ENCODE results near the gene SLIT2. TPM values are rescaled to one million over a fixed set of nuclear protein-coding genes. Genes with fewer than 3 reads are reported as not detected.

The SLIT2 gene
- total RNA-seq, 2 experiments from 2014 or later, result not detected

GRCh38 chr4:20269320-20269719 lies 17.6 kb downstream of the SLIT2 start:
- H3K4me3 Mint-ChIP-seq, result no peak overlapping the region
- no peaks in the 10 kb centered on the region for H3K27me3 Mint-ChIP-seq (ENCODE audit: low read depth)
- no peak overlapping the region for H3K27ac Mint-ChIP-seq
- CTCF ChIA-PET, result no interaction called here
- intact Hi-C loops (cut with micrococcal nuclease), result no loop called here
- H3K4me1 Mint-ChIP-seq (ENCODE audit: low read depth), result no peaks in the 10 kb centered on the region
- H3K36me3 Mint-ChIP-seq (ENCODE audit: low read depth), result no peaks in the 10 kb centered on the region
- peaks cover 3% of the 10 kb centered on the region for H3K9me3 Mint-ChIP-seq
- DNase-seq, result no peak

GRCh38 chr4:20271950-20272349 lies 20.2 kb downstream of the SLIT2 start:
- CTCF ChIA-PET, result no interaction called here
- Mint-ChIP-seq H3K4me1 (ENCODE audit: low read depth) (no peaks in the 10 kb centered on the region), H3K4me3 (no peak overlapping the region), H3K27me3 (ENCODE audit: low read depth) (no peaks in the 10 kb centered on the region), H3K36me3 (ENCODE audit: low read depth) (no peaks in the 10 kb centered on the region), H3K9me3 (peaks cover 3% of the 10 kb centered on the region), H3K27ac (no peak overlapping the region)
- intact Hi-C loops (cut with micrococcal nuclease), result no loop called here
- no peak for DNase-seq

DNA sequence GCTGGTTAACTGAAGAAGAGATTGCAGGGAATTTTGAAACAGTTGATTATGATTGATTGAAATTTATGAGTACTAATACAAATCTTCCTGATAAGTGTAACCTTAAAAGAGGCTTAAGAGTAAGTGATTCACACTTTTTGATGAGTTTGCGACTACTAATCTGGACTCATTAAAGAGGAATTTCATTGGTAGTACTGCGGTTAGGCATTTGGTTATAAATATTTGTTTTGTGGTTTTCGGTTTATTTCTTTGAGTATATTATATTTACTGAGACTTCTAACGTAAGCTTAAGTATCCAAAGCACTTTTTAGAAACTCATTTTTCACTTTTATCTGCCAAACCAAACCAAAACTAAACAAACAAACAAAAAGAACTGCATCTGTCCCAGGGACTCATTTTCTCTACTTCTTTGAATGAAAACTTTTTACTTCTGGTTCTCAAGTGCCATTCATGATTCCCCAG lies 20.7 kb downstream of the SLIT2 start:
- no peak overlapping the region for H3K4me3 Mint-ChIP-seq
- H3K4me1 Mint-ChIP-seq (ENCODE audit: low read depth), result no peaks in the 10 kb centered on the region
- no peaks in the 10 kb centered on the region for H3K36me3 Mint-ChIP-seq (ENCODE audit: low read depth)
- CTCF ChIA-PET, result no interaction called here
- no peak overlapping the region for H3K27ac Mint-ChIP-seq
- H3K27me3 Mint-ChIP-seq (ENCODE audit: low read depth), result no peaks in the 10 kb centered on the region
- intact Hi-C loops (cut with micrococcal nuclease), result no loop called here
- no peak for DNase-seq
- peaks cover 3% of the 10 kb centered on the region for H3K9me3 Mint-ChIP-seq

DNA sequence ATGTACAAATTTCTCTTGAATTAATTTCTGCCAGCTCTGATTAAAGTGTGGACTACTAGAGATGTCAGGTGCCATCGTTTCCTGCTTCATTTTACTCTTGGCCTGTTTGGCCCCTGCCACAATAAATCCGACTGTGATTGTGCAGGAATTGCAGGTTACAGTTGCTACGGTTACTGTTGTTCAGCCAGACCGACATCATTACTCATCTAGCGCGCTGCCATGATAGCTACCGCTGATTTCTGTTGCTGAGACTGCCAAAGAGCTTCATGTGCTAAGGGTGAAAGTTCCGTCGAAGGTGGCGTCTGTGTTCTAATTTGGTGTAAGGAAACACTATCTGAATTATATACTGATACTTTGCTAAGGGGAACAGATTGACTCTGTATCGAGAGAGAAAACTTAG lies 22.1 kb downstream of the SLIT2 start:
- Mint-ChIP-seq H3K9me3 (peaks cover 5% of the 10 kb centered on the region), H3K36me3 (ENCODE audit: low read depth) (no peaks in the 10 kb centered on the region), H3K4me3 (no peak overlapping the region), H3K27ac (no peak overlapping the region), H3K4me1 (ENCODE audit: low read depth) (no peaks in the 10 kb centered on the region), H3K27me3 (ENCODE audit: low read depth) (no peaks in the 10 kb centered on the region)
- CTCF ChIA-PET, result no interaction called here
- no peak for DNase-seq
- intact Hi-C loops (cut with micrococcal nuclease), result no loop called here

DNA sequence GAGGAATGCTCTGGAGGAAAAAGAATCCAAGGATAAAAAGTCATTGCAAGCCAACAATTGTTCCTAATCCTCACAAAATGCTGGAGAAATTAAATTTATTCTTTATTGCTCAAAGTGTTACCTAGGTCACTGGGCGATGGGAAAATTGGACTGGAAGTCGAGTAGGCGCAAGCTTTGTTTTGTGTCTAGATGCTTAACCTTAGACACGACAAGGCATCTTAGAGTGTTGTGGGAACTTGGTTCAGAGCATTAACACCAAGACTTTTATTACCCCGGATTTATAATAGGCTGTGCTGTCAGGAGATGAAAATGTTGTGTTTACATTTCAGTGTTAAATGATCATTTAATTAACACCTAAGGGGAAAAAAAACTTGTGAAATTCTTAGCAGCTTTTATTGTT lies 25.1 kb downstream of the SLIT2 start:
- intact Hi-C loops (cut with micrococcal nuclease), result no loop called here
- no peaks in the 10 kb centered on the region for H3K36me3 Mint-ChIP-seq (ENCODE audit: low read depth)
- CTCF ChIA-PET, result no interaction called here

GRCh38 chr4:20278195-20278594 lies 26.5 kb downstream of the SLIT2 start:
- CTCF ChIA-PET, result interaction anchor here (0.6 kb wide), 1 partner anchor 20 kb away, joined by 5 read pairs; no protein-coding TSS in a partner anchor
- no peak overlapping the region for H3K4me3 Mint-ChIP-seq
- H3K9me3 Mint-ChIP-seq, result peaks cover 8% of the 10 kb centered on the region
- no peaks in the 10 kb centered on the region for H3K27me3 Mint-ChIP-seq (ENCODE audit: low read depth)
- no peak overlapping the region for H3K27ac Mint-ChIP-seq
- no peak for DNase-seq
- no peaks in the 10 kb centered on the region for H3K4me1 Mint-ChIP-seq (ENCODE audit: low read depth)
- intact Hi-C loops (cut with micrococcal nuclease), result no loop called here
- no peaks in the 10 kb centered on the region for H3K36me3 Mint-ChIP-seq (ENCODE audit: low read depth)

More for the DNA sequence above, 25.1 kb downstream of the SLIT2 start:
- H3K9me3 Mint-ChIP-seq, result peaks cover 8% of the 10 kb centered on the region
- no peaks in the 10 kb centered on the region for H3K4me1 Mint-ChIP-seq (ENCODE audit: low read depth)
- no peak overlapping the region for H3K27ac Mint-ChIP-seq
- H3K4me3 Mint-ChIP-seq, result no peak overlapping the region
- DNase-seq, result no peak
- no peaks in the 10 kb centered on the region for H3K27me3 Mint-ChIP-seq (ENCODE audit: low read depth)

GRCh38 chr4:20279381-20279780 lies 27.7 kb downstream of the SLIT2 start:
- Mint-ChIP-seq H3K27ac (no peak overlapping the region), H3K4me3 (no peak overlapping the region), H3K36me3 (ENCODE audit: low read depth) (no peaks in the 10 kb centered on the region), H3K4me1 (ENCODE audit: low read depth) (no peaks in the 10 kb centered on the region), H3K27me3 (ENCODE audit: low read depth) (no peaks in the 10 kb centered on the region), H3K9me3 (peaks cover 8% of the 10 kb centered on the region)
- CTCF ChIA-PET, result no interaction called here
- intact Hi-C loops (cut with micrococcal nuclease), result no loop called here
- no peak for DNase-seq

DNA sequence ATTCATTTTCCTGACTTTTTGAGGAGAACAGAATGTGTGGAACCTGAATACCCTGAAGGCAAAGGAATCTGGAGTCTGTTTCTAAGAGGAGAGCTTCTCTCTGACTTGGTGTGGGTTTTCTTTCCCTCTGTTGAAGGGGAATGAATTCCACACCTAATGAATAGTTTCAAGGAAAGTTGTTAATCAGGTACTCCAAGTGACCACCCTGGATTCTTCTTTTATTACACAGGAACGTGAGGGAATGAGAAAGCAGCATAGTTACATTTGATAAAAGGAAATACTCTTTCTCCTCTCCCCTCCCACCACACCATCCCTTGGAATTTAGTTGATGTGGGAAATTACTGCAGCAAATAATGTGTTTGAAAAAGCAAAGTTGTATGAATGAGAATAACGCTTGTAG lies 29.7 kb downstream of the SLIT2 start:
- intact Hi-C loops (cut with micrococcal nuclease), result no loop called here
- CTCF ChIA-PET, result no interaction called here
- Mint-ChIP-seq H3K9me3 (peaks cover 8% of the 10 kb centered on the region), H3K27ac (no peak overlapping the region), H3K4me1 (ENCODE audit: low read depth) (no peaks in the 10 kb centered on the region), H3K4me3 (no peak overlapping the region), H3K27me3 (ENCODE audit: low read depth) (no peaks in the 10 kb centered on the region), H3K36me3 (ENCODE audit: low read depth) (no peaks in the 10 kb centered on the region)
- no peak for DNase-seq

DNA sequence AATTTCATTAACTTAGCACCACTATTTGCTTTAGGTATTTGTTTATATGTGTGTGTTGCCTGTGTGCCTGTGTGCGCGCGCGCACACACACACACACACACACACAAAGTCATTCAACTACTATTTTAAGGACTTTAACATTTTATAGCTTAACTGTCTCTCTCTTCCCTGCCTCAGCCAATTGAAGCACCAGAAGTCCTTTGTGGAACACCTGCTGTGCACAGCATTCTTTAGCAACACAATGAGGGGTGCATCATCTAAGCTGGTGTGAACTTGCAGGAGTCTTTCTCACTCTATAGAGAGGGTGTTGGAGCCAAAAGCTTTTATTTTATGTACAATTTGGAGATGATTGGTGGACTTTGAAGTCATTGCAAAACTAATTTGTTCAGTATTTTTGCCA lies 31.3 kb downstream of the SLIT2 start:
- no peak for DNase-seq
- intact Hi-C loops (cut with micrococcal nuclease), result no loop called here
- no peak overlapping the region for H3K27ac Mint-ChIP-seq
- no peaks in the 10 kb centered on the region for H3K36me3 Mint-ChIP-seq (ENCODE audit: low read depth)
- no peaks in the 10 kb centered on the region for H3K27me3 Mint-ChIP-seq (ENCODE audit: low read depth)
- no peaks in the 10 kb centered on the region for H3K4me1 Mint-ChIP-seq (ENCODE audit: low read depth)
- peaks cover 8% of the 10 kb centered on the region for H3K9me3 Mint-ChIP-seq
- CTCF ChIA-PET, result interaction anchor here (0.6 kb wide), 1 partner anchor 8 kb away, joined by 3 read pairs; no protein-coding TSS in a partner anchor
- H3K4me3 Mint-ChIP-seq, result no peak overlapping the region

DNA sequence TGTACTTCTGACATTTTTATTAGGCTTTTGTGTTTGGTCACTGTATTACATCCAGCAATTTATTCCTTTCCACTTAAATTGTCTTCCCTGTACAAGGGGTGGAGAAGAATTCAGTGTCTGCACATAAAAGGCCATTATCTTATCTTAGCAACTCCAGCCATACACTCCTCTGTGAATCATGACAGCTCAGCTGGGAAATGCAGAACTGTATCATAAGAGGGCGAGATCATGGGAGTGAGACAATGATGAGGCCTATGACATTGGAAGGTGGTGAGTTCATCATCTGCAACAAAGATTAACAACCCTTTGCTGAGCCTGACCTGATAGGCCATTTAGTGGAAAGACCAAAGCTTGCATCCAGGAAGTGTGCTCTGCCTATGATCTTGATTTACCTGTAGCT lies 33.3 kb downstream of the SLIT2 start:
- H3K4me3 Mint-ChIP-seq, result no peak overlapping the region
- intact Hi-C loops (cut with micrococcal nuclease), result no loop called here
- no peaks in the 10 kb centered on the region for H3K36me3 Mint-ChIP-seq (ENCODE audit: low read depth)
- H3K27me3 Mint-ChIP-seq (ENCODE audit: low read depth), result no peaks in the 10 kb centered on the region
- DNase-seq, result no peak
- no peak overlapping the region for H3K27ac Mint-ChIP-seq
- H3K4me1 Mint-ChIP-seq (ENCODE audit: low read depth), result no peaks in the 10 kb centered on the region
- H3K9me3 Mint-ChIP-seq, result no peaks in the 10 kb centered on the region
- CTCF ChIA-PET, result no interaction called here

GRCh38 chr4:20287246-20287645 lies 35.5 kb downstream of the SLIT2 start:
- intact Hi-C loops (cut with micrococcal nuclease), result no loop called here
- H3K4me1 Mint-ChIP-seq (ENCODE audit: low read depth), result no peaks in the 10 kb centered on the region
- no peak overlapping the region for H3K27ac Mint-ChIP-seq
- CTCF ChIA-PET, result no interaction called here
- no peaks in the 10 kb centered on the region for H3K27me3 Mint-ChIP-seq (ENCODE audit: low read depth)
- H3K36me3 Mint-ChIP-seq (ENCODE audit: low read depth), result no peaks in the 10 kb centered on the region
- no peak overlapping the region for H3K4me3 Mint-ChIP-seq
- DNase-seq, result no peak
- H3K9me3 Mint-ChIP-seq, result no peaks in the 10 kb centered on the region

- CTCF ChIA-PET, result no interaction called here
Measured at GRCh38 chr4:20288047-20288650, 36.4 kb downstream of the SLIT2 start.

GRCh38 chr4:20288846-20289512 lies 37.3 kb downstream of the SLIT2 start:
- Mint-ChIP-seq H3K27me3 (ENCODE audit: low read depth) (no peaks in the 10 kb centered on the region), H3K9me3 (no peaks in the 10 kb centered on the region), H3K4me1 (ENCODE audit: low read depth) (no peaks in the 10 kb centered on the region), H3K27ac (no peak overlapping the region), H3K4me3 (no peak overlapping the region), H3K36me3 (ENCODE audit: low read depth) (no peaks in the 10 kb centered on the region)
- CTCF ChIA-PET, result no interaction called here
- intact Hi-C loops (cut with micrococcal nuclease), result no loop called here
- DNase-seq, result no peak

More at GRCh38 chr4:20288047-20288650, 36.4 kb downstream of the SLIT2 start:
- Mint-ChIP-seq H3K4me3 (no peak overlapping the region), H3K36me3 (ENCODE audit: low read depth) (no peaks in the 10 kb centered on the region), H3K27ac (no peak overlapping the region), H3K4me1 (ENCODE audit: low read depth) (no peaks in the 10 kb centered on the region), H3K9me3 (no peaks in the 10 kb centered on the region), H3K27me3 (ENCODE audit: low read depth) (no peaks in the 10 kb centered on the region)
- intact Hi-C loops (cut with micrococcal nuclease), result no loop called here
- no peak for DNase-seq

Measured in activated naive CD4-positive, alpha-beta T cell treated with anti-CD3 and anti-CD28 coated beads for 36 hours (primary cell).